ENCODE data around the gene NIPAL4. TPM values are rescaled to one million over a fixed set of nuclear protein-coding genes. Genes with fewer than 3 reads are reported as not detected.
A peak's percentile ranks its signal among the peaks of the same experiment; 100 is the strongest.
"Not testable (repeated sequence)": the region's sequence is repeated elsewhere in the genome, so short reads cannot be mapped to it uniquely, and the experiment has no call there.

NIPAL4 gene
- total RNA-seq, 2 experiments from 2014 or later = not detected

- ChIA-PET POLR2A (interaction anchor here (0.7 to 2.4 kb wide), 7 partner anchors 10 to 116 kb away, joined by 3 to 5 read pairs (median 4); no protein-coding TSS in a partner anchor), CTCF (ENCODE audit: unreplicated experiment) (no interaction called here)
- Histone ChIP-seq H3K9me2 (ENCODE audit: insufficient read depth, low read length) (no peaks in the 10 kb centered on the region), H3K36me3 (ENCODE audit: insufficient read depth, low read length) (peaks cover 39% of the 10 kb centered on the region), H3K9me3 (ENCODE audit: low read length) (no peaks in the 10 kb centered on the region), H3K4me2 (ENCODE audit: low read length) (peak overlapping the region; percentile 40), H4K20me1 (ENCODE audit: insufficient read depth, low read length) (no peaks in the 10 kb centered on the region), H2AFZ (ENCODE audit: low read length) (no peak overlapping the region), H3K4me1 (ENCODE audit: insufficient read depth, low read length, poor library complexity, severe bottlenecking) (peaks cover 55% of the 10 kb centered on the region), H3K27ac (ENCODE audit: low read depth, low read length, poor library complexity, severe bottlenecking) (peak overlapping the region; percentile 68), H3K79me2 (ENCODE audit: insufficient read depth, low read depth, low read length) (no peaks in the 10 kb centered on the region), H3K4me3 (ENCODE audit: low read depth, low read length, poor library complexity, severe bottlenecking) (no peak overlapping the region)
- TF ChIP-seq EZH2phosphoT487 (IDR thresholded peaks at IDR 0.05; ENCODE audit: borderline replicate concordance, low read depth, low read length) (no peak), CTCF (conservative IDR thresholded peaks at IDR 0.05; ENCODE audit: low read length) (no peak)
- intact Hi-C loops (cut with micrococcal nuclease; ENCODE audit: unreplicated experiment) = loop anchor here (10.0 kb wide), 1 partner anchor 337 kb away; the partner anchor contains the start of gene MED7
- no TSS peak for BruUV-seq (replicated peaks)
- DNase-seq (ENCODE audit: low spot score) = no peak
Measured at GRCh38 chr5:157481666-157482065, 21.7 kb downstream of the NIPAL4 start.

- H3K9me2 ChIP-seq (ENCODE audit: insufficient read depth, low read length); BruUV-seq (replicated peaks); POLR2A ChIA-PET; H4K20me1 ChIP-seq (ENCODE audit: insufficient read depth, low read length); H3K4me2 ChIP-seq (ENCODE audit: low read length); H3K27ac ChIP-seq (ENCODE audit: low read depth, low read length, poor library complexity, severe bottlenecking); H2AFZ ChIP-seq (ENCODE audit: low read length); H3K4me3 ChIP-seq (ENCODE audit: low read depth, low read length, poor library complexity, severe bottlenecking); H3K9me3 ChIP-seq (ENCODE audit: low read length); DNase-seq (ENCODE audit: low spot score); H3K79me2 ChIP-seq (ENCODE audit: insufficient read depth, low read depth, low read length); CTCF ChIA-PET (ENCODE audit: unreplicated experiment): not testable (repeated sequence)
- Histone ChIP-seq H3K4me1 (ENCODE audit: insufficient read depth, low read length, poor library complexity, severe bottlenecking) (peaks cover 65% of the 10 kb centered on the region), H3K36me3 (ENCODE audit: insufficient read depth, low read length) (peaks cover 39% of the 10 kb centered on the region)
- intact Hi-C loops (cut with micrococcal nuclease; ENCODE audit: unreplicated experiment) = loop anchor here (10.0 kb wide), 1 partner anchor 338 kb away; the partner anchor contains the start of gene MED7
Measured at GRCh38 chr5:157482702-157483101, 22.7 kb downstream of the NIPAL4 start.

- peak; percentile 66 for DNase-seq (ENCODE audit: low spot score)
- Histone ChIP-seq H4K20me1 (ENCODE audit: insufficient read depth, low read length) (no peaks in the 10 kb centered on the region), H3K4me1 (ENCODE audit: insufficient read depth, low read length, poor library complexity, severe bottlenecking) (peaks cover 65% of the 10 kb centered on the region), H3K9me2 (ENCODE audit: insufficient read depth, low read length) (no peaks in the 10 kb centered on the region), H3K27ac (ENCODE audit: low read depth, low read length, poor library complexity, severe bottlenecking) (peak overlapping the region; percentile 96), H2AFZ (ENCODE audit: low read length) (no peak overlapping the region), H3K4me3 (ENCODE audit: low read depth, low read length, poor library complexity, severe bottlenecking) (peak overlapping the region; percentile 1), H3K9me3 (ENCODE audit: low read length) (no peaks in the 10 kb centered on the region), H3K79me2 (ENCODE audit: insufficient read depth, low read depth, low read length) (no peaks in the 10 kb centered on the region), H3K4me2 (ENCODE audit: low read length) (peak overlapping the region; percentile 82), H3K36me3 (ENCODE audit: insufficient read depth, low read length) (peaks cover 56% of the 10 kb centered on the region)
- TF ChIP-seq CTCF (conservative IDR thresholded peaks at IDR 0.05; ENCODE audit: low read length) (no peak), EZH2phosphoT487 (IDR thresholded peaks at IDR 0.05; ENCODE audit: borderline replicate concordance, low read depth, low read length) (no peak)
- intact Hi-C loops (cut with micrococcal nuclease; ENCODE audit: unreplicated experiment) = loop anchor here (5.0 to 10.0 kb wide), 3 partner anchors 113 to 340 kb away; partner anchors contain the start of genes CYFIP2 and MED7
- ChIA-PET POLR2A (interaction anchor here (0.5 to 4.8 kb wide), 12 partner anchors 10 to 1608 kb away, joined by 3 to 37 read pairs (median 5); partner anchors contain the start of genes CLINT1 and MED7), CTCF (ENCODE audit: unreplicated experiment) (interaction anchor here (0.9 to 2.3 kb wide), 4 partner anchors 12 to 234 kb away, joined by 3 to 10 read pairs (median 5); no protein-coding TSS in a partner anchor)
- BruUV-seq (replicated peaks) = TSS peak; percentile 5
Measured at GRCh38 chr5:157484768-157485167, 24.8 kb downstream of the NIPAL4 start.

Measured in OCI-LY7 (cell line).